GM12873 (cell line): ENCODE results near the gene UTF1.

Experiments used
- TF ChIP-seq, protein P1 (sequence below): IDR thresholded peaks from 2 replicates; pipeline ENCODE4 v1.5.1; 2012; ENCODE audit warnings: low read depth, mild to moderate bottlenecking, moderate library complexity, low read length, control low read depth; ENCODE audit not compliant: insufficient read depth; ENCODE audit errors: missing control alignments

The UTF1 gene

GRCh38 chr10:133273534-133274143 is 43.6 kb downstream of the UTF1 start:
- TF ChIP-seq, protein P1, sequence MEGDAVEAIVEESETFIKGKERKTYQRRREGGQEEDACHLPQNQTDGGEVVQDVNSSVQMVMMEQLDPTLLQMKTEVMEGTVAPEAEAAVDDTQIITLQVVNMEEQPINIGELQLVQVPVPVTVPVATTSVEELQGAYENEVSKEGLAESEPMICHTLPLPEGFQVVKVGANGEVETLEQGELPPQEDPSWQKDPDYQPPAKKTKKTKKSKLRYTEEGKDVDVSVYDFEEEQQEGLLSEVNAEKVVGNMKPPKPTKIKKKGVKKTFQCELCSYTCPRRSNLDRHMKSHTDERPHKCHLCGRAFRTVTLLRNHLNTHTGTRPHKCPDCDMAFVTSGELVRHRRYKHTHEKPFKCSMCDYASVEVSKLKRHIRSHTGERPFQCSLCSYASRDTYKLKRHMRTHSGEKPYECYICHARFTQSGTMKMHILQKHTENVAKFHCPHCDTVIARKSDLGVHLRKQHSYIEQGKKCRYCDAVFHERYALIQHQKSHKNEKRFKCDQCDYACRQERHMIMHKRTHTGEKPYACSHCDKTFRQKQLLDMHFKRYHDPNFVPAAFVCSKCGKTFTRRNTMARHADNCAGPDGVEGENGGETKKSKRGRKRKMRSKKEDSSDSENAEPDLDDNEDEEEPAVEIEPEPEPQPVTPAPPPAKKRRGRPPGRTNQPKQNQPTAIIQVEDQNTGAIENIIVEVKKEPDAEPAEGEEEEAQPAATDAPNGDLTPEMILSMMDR = no peak

GRCh38 chr10:133274751-133275683 is 45.0 kb downstream of the UTF1 start:
- TF ChIP-seq, protein P1 = no peak

DNA sequence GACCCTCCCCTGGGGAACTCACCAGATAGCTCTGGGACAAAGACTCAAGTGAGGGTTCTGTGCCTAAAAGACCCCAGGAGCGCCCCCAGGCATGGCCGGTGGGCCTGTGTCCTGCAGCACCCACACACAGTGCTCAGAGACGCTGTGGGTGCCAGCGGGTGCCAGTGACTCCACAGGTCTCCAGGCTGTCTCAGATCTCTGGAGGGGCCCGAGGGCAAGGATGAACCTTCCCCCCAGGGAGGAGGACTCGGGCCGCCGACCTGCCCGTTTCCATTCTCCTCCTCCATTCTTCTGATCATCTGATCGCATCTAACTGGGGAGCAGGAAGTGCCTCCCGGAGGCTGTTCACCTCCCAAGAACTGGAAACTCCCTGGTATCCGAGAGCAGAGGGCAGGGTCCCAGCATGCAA is 45.7 kb downstream of the UTF1 start:
- TF ChIP-seq, protein P1 = peak; percentile 69

DNA sequence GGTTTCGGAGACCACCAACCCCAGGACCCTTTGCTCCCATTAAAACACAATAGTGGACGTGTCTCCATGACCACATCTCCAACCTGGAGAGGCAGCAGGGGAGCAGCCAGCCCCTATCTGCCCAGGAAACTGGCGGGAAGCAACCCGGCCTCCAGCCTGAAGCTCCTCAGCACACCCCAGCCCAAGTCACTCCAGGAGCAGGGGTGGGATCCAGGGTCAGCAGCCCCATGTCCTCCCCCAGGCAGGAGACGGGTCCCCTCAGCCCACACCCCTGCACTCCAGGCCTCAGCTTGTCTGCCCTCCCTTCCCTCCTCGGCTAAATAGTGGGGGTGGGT is 46.0 kb downstream of the UTF1 start:
- TF ChIP-seq, protein P1 = no peak

- TF ChIP-seq, protein P1 = no peak
Measured at GRCh38 chr10:133276435-133277201, 46.6 kb downstream of the UTF1 start, which contains the start of gene ADAM8. Gene ADAM8, minus strand, starts transcription at chr10:133276868. Its CDS starts 51 bp downstream, at chr10:133276817.

- TF ChIP-seq, protein P1 = no peak
Measured at GRCh38 chr10:133277277-133277992, 47.4 kb downstream of the UTF1 start.
